ENCODE measurements around the gene PLA2G2E. TPM values are rescaled to one million over a fixed set of nuclear protein-coding genes. Genes with fewer than 3 reads are reported as not detected.

The PLA2G2E gene
- total and polyA plus RNA-seq, 4 donors: not detected

GRCh38 chr1:19889656-19890055 is 33.8 kb downstream of the PLA2G2E start:
- Histone ChIP-seq H3K4me3 (ENCODE audit: low read depth in 1 of 3, low read length in 3 of 3) (no peak overlapping the region), H3K27me3 (ENCODE audit: control insufficient read depth in 4 of 4, insufficient read depth in 4 of 4, low read length in 3 of 4) (no peaks in the 10 kb centered on the region), H3K36me3 (ENCODE audit: control insufficient read depth in 4 of 4, insufficient read depth in 3 of 4, low read depth in 1 of 4, low read length in 3 of 4) (peaks cover 4 to 14% (median 12%) of the 10 kb centered on the region in 4 donors), H3K9me3 (ENCODE audit: control insufficient read depth in 4 of 4, low read length in 3 of 4) (no peaks in the 10 kb centered on the region), H3K27ac (ENCODE audit: low read depth in 1 of 2, low read length in 2 of 2) (no peak overlapping the region), H3K4me1 (ENCODE audit: control insufficient read depth in 4 of 4, insufficient read depth in 4 of 4, low read length in 3 of 4) (peaks cover 0 to 5% (median 0%) of the 10 kb centered on the region in 4 donors), H3K9ac (ENCODE audit: low read depth in 1 of 2, low read length in 2 of 2) (no peak overlapping the region)
- no peak for DNase-seq (ENCODE audit: low spot score)
- TF ChIP-seq TAF1 (conservative IDR thresholded peaks at IDR 0.05) (no peak), MAX (IDR thresholded peaks at IDR 0.05) (no peak), RAD21 (IDR thresholded peaks at IDR 0.05) (no peak), FOXA2 (IDR thresholded peaks at IDR 0.05) (no peak), SP1 (IDR thresholded peaks at IDR 0.05) (no peak), EGR1 (IDR thresholded peaks at IDR 0.05; ENCODE audit: low read depth in 2 of 2) (no peak), NR2F2 (IDR thresholded peaks at IDR 0.05) (no peak), CTCF (IDR thresholded peaks at IDR 0.05; ENCODE audit: low read depth, low read length, missing input control) (no peak), JUND (IDR thresholded peaks at IDR 0.05) (no peak), YY1 (IDR thresholded peaks at IDR 0.05) (no peak), HNF4G (IDR thresholded peaks at IDR 0.05) (no peak)
- TF ChIP-seq, protein P1, sequence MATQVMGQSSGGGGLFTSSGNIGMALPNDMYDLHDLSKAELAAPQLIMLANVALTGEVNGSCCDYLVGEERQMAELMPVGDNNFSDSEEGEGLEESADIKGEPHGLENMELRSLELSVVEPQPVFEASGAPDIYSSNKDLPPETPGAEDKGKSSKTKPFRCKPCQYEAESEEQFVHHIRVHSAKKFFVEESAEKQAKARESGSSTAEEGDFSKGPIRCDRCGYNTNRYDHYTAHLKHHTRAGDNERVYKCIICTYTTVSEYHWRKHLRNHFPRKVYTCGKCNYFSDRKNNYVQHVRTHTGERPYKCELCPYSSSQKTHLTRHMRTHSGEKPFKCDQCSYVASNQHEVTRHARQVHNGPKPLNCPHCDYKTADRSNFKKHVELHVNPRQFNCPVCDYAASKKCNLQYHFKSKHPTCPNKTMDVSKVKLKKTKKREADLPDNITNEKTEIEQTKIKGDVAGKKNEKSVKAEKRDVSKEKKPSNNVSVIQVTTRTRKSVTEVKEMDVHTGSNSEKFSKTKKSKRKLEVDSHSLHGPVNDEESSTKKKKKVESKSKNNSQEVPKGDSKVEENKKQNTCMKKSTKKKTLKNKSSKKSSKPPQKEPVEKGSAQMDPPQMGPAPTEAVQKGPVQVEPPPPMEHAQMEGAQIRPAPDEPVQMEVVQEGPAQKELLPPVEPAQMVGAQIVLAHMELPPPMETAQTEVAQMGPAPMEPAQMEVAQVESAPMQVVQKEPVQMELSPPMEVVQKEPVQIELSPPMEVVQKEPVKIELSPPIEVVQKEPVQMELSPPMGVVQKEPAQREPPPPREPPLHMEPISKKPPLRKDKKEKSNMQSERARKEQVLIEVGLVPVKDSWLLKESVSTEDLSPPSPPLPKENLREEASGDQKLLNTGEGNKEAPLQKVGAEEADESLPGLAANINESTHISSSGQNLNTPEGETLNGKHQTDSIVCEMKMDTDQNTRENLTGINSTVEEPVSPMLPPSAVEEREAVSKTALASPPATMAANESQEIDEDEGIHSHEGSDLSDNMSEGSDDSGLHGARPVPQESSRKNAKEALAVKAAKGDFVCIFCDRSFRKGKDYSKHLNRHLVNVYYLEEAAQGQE (IDR thresholded peaks at IDR 0.05): no peak

GRCh38 chr1:19888112-19888511 is 35.3 kb downstream of the PLA2G2E start:
- H3K4me1 ChIP-seq (ENCODE audit: control insufficient read depth in 4 of 4, insufficient read depth in 4 of 4, low read length in 3 of 4): peaks cover 5 to 8% (median 7%) of the 10 kb centered on the region in 4 donors

More at GRCh38 chr1:19888112-19888511, 35.3 kb downstream of the PLA2G2E start:
- TF ChIP-seq, protein P1 (IDR thresholded peaks at IDR 0.05): no peak
- no peak for TF ChIP-seq MAX (IDR thresholded peaks at IDR 0.05)
- no peak for TF ChIP-seq HNF4A (conservative IDR thresholded peaks at IDR 0.05)
- TF ChIP-seq EGR1 (IDR thresholded peaks at IDR 0.05; ENCODE audit: low read depth in 2 of 2): no peak
- TF ChIP-seq SP1 (IDR thresholded peaks at IDR 0.05): no peak
- TF ChIP-seq RAD21 (IDR thresholded peaks at IDR 0.05): no peak
- no peak for TF ChIP-seq FOXA1 (IDR thresholded peaks at IDR 0.05)
- no peak for TF ChIP-seq JUND (IDR thresholded peaks at IDR 0.05)
- TF ChIP-seq, protein P2, sequence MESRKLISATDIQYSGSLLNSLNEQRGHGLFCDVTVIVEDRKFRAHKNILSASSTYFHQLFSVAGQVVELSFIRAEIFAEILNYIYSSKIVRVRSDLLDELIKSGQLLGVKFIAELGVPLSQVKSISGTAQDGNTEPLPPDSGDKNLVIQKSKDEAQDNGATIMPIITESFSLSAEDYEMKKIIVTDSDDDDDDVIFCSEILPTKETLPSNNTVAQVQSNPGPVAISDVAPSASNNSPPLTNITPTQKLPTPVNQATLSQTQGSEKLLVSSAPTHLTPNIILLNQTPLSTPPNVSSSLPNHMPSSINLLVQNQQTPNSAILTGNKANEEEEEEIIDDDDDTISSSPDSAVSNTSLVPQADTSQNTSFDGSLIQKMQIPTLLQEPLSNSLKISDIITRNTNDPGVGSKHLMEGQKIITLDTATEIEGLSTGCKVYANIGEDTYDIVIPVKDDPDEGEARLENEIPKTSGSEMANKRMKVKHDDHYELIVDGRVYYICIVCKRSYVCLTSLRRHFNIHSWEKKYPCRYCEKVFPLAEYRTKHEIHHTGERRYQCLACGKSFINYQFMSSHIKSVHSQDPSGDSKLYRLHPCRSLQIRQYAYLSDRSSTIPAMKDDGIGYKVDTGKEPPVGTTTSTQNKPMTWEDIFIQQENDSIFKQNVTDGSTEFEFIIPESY (IDR thresholded peaks at IDR 0.05): no peak
- no peak for TF ChIP-seq RXRA (IDR thresholded peaks at IDR 0.05)
- TF ChIP-seq, protein P3, sequence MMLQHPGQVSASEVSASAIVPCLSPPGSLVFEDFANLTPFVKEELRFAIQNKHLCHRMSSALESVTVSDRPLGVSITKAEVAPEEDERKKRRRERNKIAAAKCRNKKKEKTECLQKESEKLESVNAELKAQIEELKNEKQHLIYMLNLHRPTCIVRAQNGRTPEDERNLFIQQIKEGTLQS (IDR thresholded peaks at IDR 0.05): no peak
- peaks cover 2 to 9% (median 7%) of the 10 kb centered on the region in 4 donors for H3K36me3 ChIP-seq (ENCODE audit: control insufficient read depth in 4 of 4, insufficient read depth in 3 of 4, low read depth in 1 of 4, low read length in 3 of 4)
- H3K9me3 ChIP-seq (ENCODE audit: control insufficient read depth in 4 of 4, low read length in 3 of 4): no peaks in the 10 kb centered on the region
- H3K9ac ChIP-seq (ENCODE audit: low read depth in 1 of 2, low read length in 2 of 2): no peak overlapping the region
- H3K27ac ChIP-seq (ENCODE audit: low read depth in 1 of 2, low read length in 2 of 2): no peak overlapping the region
- 85% methylated on average over 1 of the region's 1 CpG for WGBS
- no peak overlapping the region for H3K4me3 ChIP-seq (ENCODE audit: low read depth in 1 of 3, low read length in 3 of 3)
- no peaks in the 10 kb centered on the region for H3K27me3 ChIP-seq (ENCODE audit: control insufficient read depth in 4 of 4, insufficient read depth in 4 of 4, low read length in 3 of 4)
- no peak for DNase-seq (ENCODE audit: low spot score)
